Prostate gland (tissue), 2 donors: ENCODE results near the gene LDAH.

Experiments used
- CTCF ChIP-seq, 4 experiments: fragments of 200-600 bp in 2 of 4; fragments of 450-650 bp in 2 of 4; sonication (generic) in 2 of 4; IDR thresholded peaks; 1 replicate in 3 of 4; 2 replicates in 1 of 4; pipeline ENCODE4 v1.5.1; 2016 to 2019; ENCODE audit warnings: antibody characterized with exemption in 4 of 4, mild to moderate bottlenecking in 2 of 4, moderate library complexity in 2 of 4
- POLR2A ChIP-seq: fragments of 450-650 bp; IDR thresholded peaks from one replicate; pipeline ENCODE4 v1.6.1; 2016; ENCODE audit warnings: antibody characterized with exemption, mild to moderate bottlenecking
- POLR2AphosphoS5 ChIP-seq: sonication (generic); formaldehyde crosslinking; IDR thresholded peaks from one replicate; pipeline ENCODE4 v1.6.1; 2017; ENCODE audit warnings: antibody characterized with exemption

GRCh38 chr2:20696366-20696765 is 126.5 kb downstream of the LDAH start:
- no peak for TF ChIP-seq CTCF (IDR thresholded peaks at IDR 0.05)
- TF ChIP-seq POLR2A: no peak
- TF ChIP-seq POLR2AphosphoS5: no peak
